H4 (cell line): ENCODE results near the gene SFSWAP. TPM values are rescaled to one million over a fixed set of nuclear protein-coding genes. Genes with fewer than 3 reads are reported as not detected.
"Not testable (repeated sequence)": the region's sequence is repeated elsewhere in the genome, so short reads cannot be mapped to it uniquely, and the experiment has no call there.

Experiments
- DNase-seq: peaks from one replicate; pipeline ENCODE4 v3.0.0-alpha.2; 2015; ENCODE audit warnings: low spot score
- total RNA-seq: library from RNA; depleted of rRNA; stranded (reverse); fragments of >200 nt; shearing (Covaris generic); gene quantifications from 2 replicates; pipeline ENCODE4 v1.2.3, GENCODE V29; 2014

SFSWAP gene
- total RNA-seq, 1 experiment from 2014 or later: 20.0 TPM

- no peak for DNase-seq
Measured at GRCh38 chr12:131759176-131759575, 48.3 kb downstream of the SFSWAP start.

GRCh38 chr12:131761638-131762037 is 50.7 kb downstream of the SFSWAP start:
- DNase-seq: no peak

- DNase-seq: no peak
Measured at GRCh38 chr12:131764738-131765137, 53.8 kb downstream of the SFSWAP start.

GRCh38 chr12:131765961-131766360 is 55.1 kb downstream of the SFSWAP start:
- no peak for DNase-seq

GRCh38 chr12:131766382-131767107 is 55.7 kb downstream of the SFSWAP start:
- no peak for DNase-seq

- DNase-seq: no peak
Measured at GRCh38 chr12:131770120-131770519, 59.2 kb downstream of the SFSWAP start.

- DNase-seq: no peak
Measured at GRCh38 chr12:131771965-131772364, 61.1 kb downstream of the SFSWAP start.

- no peak for DNase-seq
Measured at GRCh38 chr12:131773582-131774221, 62.8 kb downstream of the SFSWAP start.

GRCh38 chr12:131774576-131775391 is 63.9 kb downstream of the SFSWAP start:
- DNase-seq: no peak

- no peak for DNase-seq
Measured at GRCh38 chr12:131775392-131776236, 64.7 kb downstream of the SFSWAP start.

GRCh38 chr12:131776237-131776889 is 65.5 kb downstream of the SFSWAP start:
- DNase-seq: no peak

- DNase-seq: not testable (repeated sequence)
Measured at GRCh38 chr12:131777269-131777668, 66.4 kb downstream of the SFSWAP start.

GRCh38 chr12:131779027-131779426 is 68.1 kb downstream of the SFSWAP start:
- no peak for DNase-seq

GRCh38 chr12:131782061-131782460 is 71.2 kb downstream of the SFSWAP start:
- DNase-seq: no peak

- DNase-seq: peak; percentile 88
Measured at GRCh38 chr12:131783915-131784541, 73.1 kb downstream of the SFSWAP start.

GRCh38 chr12:131784909-131785762 is 74.2 kb downstream of the SFSWAP start:
- no peak for DNase-seq

GRCh38 chr12:131785763-131786330 is 75.0 kb downstream of the SFSWAP start:
- no peak for DNase-seq

- no peak for DNase-seq
Measured at GRCh38 chr12:131786331-131786730, 75.4 kb downstream of the SFSWAP start.

GRCh38 chr12:131787143-131787660 is 76.3 kb downstream of the SFSWAP start:
- no peak for DNase-seq
